GM19023 (cell line): Measurements from ENCODE around the gene ICOS.
"Not testable (repeated sequence)": the region's sequence is repeated elsewhere in the genome, so short reads cannot be mapped to it uniquely, and the experiment has no call there.

ENCODE experiments used
- ATAC-seq: cut with Tn5 transposase; IDR thresholded peaks from one replicate; pipeline ENCODE4 v1.9.1; 2021; ENCODE audit warnings: mild to moderate bottlenecking, moderate library complexity; ENCODE audit not compliant: unreplicated experiment

The ICOS gene

DNA sequence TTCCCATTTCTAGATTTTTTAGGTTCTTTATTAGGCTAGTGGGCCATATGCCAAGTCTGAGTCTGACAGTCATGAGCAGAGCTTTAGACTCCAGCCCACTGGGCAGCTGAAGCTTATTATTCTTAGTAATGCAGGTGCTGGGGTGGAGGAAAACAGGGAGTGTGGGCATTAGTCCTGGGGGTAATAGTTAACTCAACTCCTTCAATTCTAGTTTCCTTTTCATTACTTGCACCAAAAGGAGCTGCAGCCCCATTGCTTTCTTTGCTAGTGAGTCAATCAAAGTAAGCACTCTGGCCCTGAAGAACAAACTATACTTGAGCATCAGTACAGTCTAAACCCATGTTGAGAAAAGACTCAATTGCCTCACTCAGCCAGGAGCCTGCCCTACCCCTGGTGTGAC is 35.5 kb downstream of the ICOS start:
- ATAC-seq, result no peak

DNA sequence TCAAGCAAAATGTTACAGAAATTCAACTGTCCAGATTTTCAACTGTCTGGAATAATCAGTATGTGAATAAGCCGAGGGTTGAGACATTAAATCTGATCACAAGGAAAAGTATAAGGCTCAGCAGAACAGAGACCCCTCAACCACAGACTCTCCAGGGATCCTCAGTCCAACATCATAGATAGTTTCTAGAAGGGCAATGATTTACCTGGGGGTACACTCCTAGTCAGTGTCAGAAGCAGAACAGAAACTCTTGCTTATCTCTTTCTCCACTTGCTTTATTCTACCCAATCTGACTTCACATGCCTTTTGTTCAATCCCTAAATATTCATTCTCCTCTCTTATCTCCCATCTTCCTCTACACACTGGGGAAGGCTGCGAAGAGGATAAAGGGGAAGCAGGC is 36.4 kb downstream of the ICOS start:
- no peak for ATAC-seq

GRCh38 chr2:203973676-203974075 is 37.1 kb downstream of the ICOS start:
- no peak for ATAC-seq

- no peak for ATAC-seq
These were observed 39.3 kb downstream of the ICOS start for GRCh38 chr2:203975912-203976311.

DNA sequence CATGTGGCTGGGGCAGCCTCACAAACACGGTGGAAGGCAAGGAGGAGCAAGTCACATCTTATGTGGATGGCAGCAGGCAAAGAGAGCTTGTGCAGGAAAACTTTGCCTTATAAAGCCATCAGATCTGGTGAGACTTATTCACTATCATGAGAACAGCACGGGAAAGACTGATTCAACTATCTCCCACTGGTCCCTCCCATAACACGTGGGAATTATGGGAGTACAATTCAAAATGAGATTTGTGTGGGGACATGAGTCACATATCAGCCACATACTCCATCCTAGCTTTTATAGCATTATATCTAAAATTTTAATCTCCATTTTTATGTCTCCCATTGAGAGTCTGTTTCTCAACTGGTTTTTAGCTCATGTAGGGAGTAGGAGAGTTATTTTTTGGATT is 45.7 kb downstream of the ICOS start:
- no peak for ATAC-seq

DNA sequence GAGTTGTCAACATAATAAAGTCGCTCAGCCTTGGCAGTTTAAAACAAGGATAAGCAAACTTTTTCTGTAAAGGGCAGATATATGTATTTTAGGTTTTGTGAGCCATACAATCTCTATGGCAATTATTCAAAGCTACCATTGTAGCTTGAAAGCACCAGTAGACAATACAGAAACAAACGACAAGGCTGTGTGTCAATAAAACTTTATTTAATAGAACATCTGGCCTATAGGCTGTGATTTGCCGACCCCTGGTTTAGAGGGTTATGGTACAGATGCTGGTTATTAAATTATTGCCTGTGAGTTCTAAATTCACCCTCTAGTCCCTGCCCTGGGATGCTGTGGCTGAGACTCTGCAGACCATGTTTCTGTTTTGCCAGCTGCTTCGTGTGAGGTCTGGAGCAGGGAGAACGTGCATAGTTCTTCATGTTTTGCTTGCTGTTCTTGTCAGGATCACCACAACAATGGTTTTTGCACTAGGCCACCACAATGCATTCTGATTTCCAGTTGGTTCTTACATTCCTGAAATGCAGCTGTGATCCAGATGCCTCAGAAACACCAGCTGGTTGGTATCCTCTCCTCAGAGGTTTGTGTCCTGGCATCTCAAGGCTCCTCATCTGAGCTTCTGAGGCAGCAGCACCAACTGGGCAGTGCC is 46.6 kb downstream of the ICOS start:
- ATAC-seq, result no peak

DNA sequence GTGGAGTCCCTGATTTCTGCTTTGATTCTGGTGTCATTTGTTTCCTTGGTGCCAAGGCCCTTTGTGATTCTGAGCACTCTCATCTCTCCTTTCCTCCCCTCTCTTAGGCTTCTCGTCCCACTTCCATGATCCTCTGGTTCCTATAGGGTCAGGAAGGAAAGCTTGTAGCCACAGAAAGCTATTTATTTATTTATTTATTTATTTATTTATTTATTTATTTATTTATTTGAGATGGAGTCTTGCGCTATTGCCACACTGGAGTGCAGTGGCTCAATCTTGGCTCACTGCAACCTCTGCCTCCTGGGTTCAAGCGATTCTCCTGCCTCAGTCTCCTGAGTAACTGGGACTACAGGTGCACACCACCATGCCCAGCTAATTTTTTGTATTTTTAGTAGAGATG is 49.4 kb downstream of the ICOS start:
- ATAC-seq, result not testable (repeated sequence)

GRCh38 chr2:203987959-203988358 is 51.4 kb downstream of the ICOS start:
- no peak for ATAC-seq

- no peak for ATAC-seq
These were observed 52.1 kb downstream of the ICOS start for GRCh38 chr2:203988500-203989260.

DNA sequence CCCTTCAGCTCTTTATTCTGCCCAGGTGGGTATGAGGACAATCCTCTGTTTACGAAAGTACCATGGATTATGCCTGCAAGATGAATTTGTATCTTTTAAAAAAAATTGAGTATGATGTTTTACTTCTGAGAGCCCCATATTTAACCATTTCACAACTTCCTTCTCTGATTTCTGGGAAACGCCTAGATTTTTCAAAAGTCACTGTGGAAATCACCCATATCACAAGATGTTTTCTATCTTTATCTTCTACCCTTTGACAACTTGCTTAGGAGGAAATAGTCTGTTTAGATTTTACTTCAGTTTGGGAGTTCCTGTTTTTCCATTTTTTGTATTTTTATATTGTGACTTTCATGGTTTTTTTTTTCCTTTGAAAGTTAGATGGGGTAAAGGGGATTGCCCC is 53.0 kb downstream of the ICOS start:
- no peak for ATAC-seq

- ATAC-seq, result no peak
These were observed 55.9 kb downstream of the ICOS start for GRCh38 chr2:203992509-203992908.

DNA sequence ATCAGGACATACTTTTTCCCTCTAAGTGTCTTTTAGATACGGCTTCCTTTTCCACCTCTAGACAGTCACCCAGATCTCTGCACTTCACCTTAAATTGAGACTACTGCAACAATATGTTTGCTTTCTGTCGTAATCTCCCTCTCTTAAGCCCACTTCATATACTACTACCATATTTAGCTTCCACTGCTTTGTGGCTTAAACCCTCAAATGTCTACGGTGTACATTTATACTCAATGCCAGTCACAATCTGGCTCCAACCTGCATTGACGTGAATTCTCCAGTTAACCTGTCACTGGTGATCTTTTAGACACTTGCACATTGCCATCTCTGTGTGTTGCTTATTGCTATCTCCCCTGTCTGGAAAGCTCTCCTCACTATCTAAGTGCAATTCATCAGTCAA is 56.4 kb downstream of the ICOS start:
- no peak for ATAC-seq

- no peak for ATAC-seq
These were observed 57.0 kb downstream of the ICOS start for GRCh38 chr2:203993560-203993959.

DNA sequence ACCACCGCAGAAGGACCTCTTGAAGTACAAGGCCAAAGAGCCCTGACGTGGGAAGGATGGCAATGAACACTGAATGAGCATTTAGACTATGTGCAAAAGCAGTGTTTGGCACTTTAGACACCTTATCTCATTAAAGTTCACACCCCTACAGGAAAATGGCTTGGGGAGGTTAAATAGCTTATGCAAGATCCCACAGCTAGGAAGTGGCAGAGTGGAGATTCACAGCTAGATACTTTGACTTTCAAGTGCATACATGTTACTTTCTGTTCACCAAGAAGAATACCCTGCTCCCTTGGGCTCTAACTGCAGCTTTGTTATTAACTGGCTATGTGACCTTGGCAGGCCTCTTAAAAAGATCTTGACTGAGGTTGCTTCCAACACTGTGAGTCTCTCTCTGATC is 58.2 kb downstream of the ICOS start:
- no peak for ATAC-seq

GRCh38 chr2:203996692-203997091 is 60.1 kb downstream of the ICOS start:
- ATAC-seq, result no peak

- ATAC-seq, result no peak
These were observed 60.9 kb downstream of the ICOS start for GRCh38 chr2:203997481-203997880.

DNA sequence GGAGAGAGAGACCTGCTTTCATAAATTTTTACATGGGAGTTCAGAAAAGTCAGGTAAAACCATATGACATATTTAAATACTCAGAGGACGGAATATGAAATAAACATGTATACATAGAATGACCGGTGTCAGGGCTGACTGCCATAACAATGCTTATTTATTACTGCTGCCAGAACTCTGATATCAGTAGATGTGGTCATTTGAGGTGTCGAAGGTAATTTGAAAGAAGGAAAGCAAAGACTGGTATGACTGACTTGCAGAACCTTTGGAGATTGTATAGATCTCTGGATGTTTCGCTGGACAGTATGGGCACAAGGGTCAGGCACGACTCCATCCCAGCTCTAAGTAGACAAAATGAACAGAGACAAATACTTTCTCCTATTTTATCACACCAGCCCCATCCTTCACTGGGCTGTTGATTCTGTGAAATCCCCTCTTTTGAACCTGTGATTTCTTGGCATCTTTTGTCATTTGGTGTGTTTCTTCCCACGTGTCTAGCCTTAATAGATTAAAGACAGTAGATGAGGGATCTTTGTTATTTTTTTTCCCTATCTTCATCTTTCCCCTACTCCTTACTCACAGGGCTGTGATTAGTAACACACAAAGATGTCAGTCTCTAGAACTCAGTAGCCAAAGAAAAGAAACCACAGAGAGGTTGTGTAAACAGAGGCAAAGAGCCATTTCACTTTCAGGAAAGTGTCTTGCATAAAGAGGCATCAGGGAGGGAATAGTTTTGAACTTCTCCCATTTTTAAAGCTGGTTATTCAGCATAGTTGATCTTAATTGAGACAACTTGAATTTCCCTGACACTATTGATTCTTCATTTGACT is 61.6 kb downstream of the ICOS start:
- ATAC-seq, result no peak

- no peak for ATAC-seq
These were observed 63.3 kb downstream of the ICOS start for GRCh38 chr2:203999835-204000234.

- no peak for ATAC-seq
These were observed 63.9 kb downstream of the ICOS start for GRCh38 chr2:204000446-204000845.

DNA sequence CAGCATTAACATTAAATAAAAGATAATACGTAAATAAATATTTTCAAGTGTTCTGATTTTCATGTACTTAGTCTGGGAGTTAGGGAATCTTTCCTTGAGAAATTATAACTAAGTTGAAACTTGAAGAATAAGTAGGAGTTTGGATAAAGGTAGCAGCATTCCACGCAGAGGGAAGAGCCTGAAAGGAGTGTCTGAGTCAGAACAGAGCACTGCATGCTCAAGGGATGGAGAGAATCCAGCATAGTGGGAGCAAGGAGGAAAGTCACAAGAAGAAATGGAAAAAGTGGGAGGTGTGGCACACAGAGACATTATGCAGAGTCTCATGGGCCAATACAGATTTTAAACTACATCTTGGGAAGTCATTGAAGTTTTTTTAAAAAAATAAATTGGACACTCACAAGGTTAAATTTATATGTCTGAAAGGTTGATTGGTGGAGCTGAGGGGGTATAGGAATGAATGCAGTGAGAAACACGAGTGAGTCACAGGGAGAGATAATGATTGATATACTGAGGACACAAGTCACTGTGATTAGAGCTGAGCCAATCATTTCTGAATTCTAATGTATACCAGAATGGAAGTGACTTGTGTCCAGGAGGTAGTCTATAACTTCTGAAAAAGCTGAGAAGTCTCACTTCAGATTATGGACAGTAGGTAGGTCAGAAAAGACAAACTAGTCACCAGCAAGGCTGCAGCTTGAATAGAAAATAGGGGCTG is 66.9 kb downstream of the ICOS start:
- ATAC-seq, result no peak

DNA sequence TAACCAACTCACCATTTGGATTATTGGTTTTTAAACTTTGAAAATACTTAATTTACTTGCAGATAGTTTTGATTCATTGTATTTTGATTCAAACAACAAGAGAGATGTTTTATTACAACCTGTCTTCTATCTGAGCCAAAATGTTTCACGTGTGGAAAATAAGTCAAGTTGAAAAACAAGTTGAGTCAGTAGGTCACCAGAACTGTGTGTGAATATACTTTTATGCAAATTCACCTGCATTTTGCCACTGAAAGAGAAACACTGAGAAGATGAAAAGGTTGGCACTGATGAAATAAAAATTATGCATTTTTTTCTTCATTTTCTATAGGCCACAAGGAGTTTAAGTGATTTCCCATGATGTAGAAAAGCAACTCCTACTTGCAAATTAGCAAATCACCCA is 68.3 kb downstream of the ICOS start:
- no peak for ATAC-seq
